Tibial nerve (tissue), 4 donors: ENCODE results near the gene KAT8.

Experiments used
- CTCF ChIP-seq, 5 experiments: fragments of 200-600 bp in 3 of 5; fragments of 450-650 bp in 2 of 5; sonication (generic) in 3 of 5; IDR thresholded peaks; one replicate each; pipeline ENCODE4 v1.5.1; 2016 to 2019; ENCODE audit warnings: antibody characterized with exemption in 5 of 5, mild to moderate bottlenecking in 3 of 5, moderate library complexity in 2 of 5
- EP300 ChIP-seq, 2 donors: sonication (generic); formaldehyde crosslinking; IDR thresholded peaks; one replicate each; pipeline ENCODE4 v1.6.1; 2017; ENCODE audit warnings: antibody characterized with exemption in 2 of 2, mild to moderate bottlenecking in 1 of 2
- POLR2A ChIP-seq, 2 donors: fragments of 450-650 bp; IDR thresholded peaks; one replicate each; pipeline ENCODE4 v1.6.1; 2017; ENCODE audit warnings: antibody characterized with exemption in 2 of 2, mild to moderate bottlenecking in 2 of 2, moderate library complexity in 2 of 2

- TF ChIP-seq CTCF (IDR thresholded peaks at IDR 0.05) (no peak), POLR2A (IDR thresholded peaks at IDR 0.05) (no peak), EP300 (IDR thresholded peaks at IDR 0.05) (no peak)
Observed at GRCh38 chr16:31080756-31081419, 36.6 kb upstream of the KAT8 start.
